ENCODE results near the gene MAPKAP1. TPM values are rescaled to one million over a fixed set of nuclear protein-coding genes. Genes with fewer than 3 reads are reported as not detected.
"Not testable (repeated sequence)": the region's sequence is repeated elsewhere in the genome, so short reads cannot be mapped to it uniquely, and the experiment has no call there.

MAPKAP1 gene
- polyA plus RNA-seq, 3 donors, result 78.0 to 85.6 (median 81.3) TPM

DNA sequence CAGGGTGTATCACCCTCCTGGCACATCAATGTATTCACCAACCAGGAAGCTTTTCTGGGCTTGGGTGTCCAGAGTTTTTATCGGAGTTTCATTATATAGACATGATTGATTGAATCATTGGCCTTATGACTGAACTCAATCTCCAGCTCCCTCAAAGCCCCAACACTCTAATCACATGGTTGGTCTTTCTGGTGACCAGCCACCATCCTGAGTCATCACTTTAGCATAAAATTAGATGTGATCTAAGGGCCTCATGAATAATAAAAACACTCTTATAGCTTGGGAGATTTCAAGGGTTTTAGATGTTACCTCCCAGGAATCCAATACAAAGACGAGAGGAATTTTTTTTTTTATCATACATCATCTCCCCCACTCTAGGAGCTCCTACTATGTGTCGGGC is 32.4 kb upstream of the MAPKAP1 start:
- DNase-seq (ENCODE audit: low read depth in 3 of 3, low spot score in 2 of 3), result no peak

- no peak for DNase-seq (ENCODE audit: low read depth in 3 of 3, low spot score in 2 of 3)
These were observed 25.6 kb upstream of the MAPKAP1 start for GRCh38 chr9:125732562-125732961.

GRCh38 chr9:125730168-125730567 is 23.2 kb upstream of the MAPKAP1 start:
- no peak for DNase-seq (ENCODE audit: low read depth in 3 of 3, low spot score in 2 of 3)

- no peak for DNase-seq (ENCODE audit: low read depth in 3 of 3, low spot score in 2 of 3)
These were observed 19.6 kb upstream of the MAPKAP1 start for GRCh38 chr9:125726456-125727132.

DNA sequence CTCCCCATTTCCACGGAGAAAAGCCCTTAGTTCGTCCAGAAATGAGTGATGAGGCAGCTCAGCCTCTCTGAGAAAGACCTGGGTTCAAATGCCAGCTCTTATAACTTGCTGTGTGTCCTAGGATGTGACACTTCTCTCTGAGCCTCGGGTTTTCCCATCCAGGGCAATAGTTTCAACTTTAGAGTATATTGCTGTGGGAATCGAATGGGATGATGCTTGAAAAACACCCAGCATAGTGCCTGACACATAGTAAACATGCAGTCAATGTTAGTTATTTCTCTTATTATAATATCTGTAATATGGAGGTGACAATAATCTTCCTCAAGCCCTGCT is 430 bp upstream of the MAPKAP1 start:
- DNase-seq (ENCODE audit: low read depth in 3 of 3, low spot score in 2 of 3), result no peak

DNA sequence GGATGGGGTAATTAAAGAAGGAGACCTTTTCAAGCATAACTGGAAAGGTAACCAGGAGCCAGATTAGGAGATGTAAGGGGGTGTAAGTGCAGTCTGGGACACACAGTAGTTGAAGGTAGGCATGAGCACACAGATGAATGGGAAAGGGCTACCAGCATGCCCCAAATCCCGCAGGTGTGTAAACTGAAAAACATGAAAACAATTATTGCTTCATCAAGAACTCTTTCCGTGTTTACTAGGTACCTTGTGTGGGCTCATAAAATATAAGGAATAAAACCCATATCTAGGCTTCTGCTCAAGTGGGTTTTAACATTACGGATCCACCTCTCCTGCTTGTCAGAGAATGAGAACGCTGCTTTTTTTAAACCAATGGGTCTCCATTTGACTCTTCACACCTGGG is 1.1 kb downstream of the MAPKAP1 start:
- DNase-seq (ENCODE audit: low read depth in 3 of 3, low spot score in 2 of 3), result no peak

GRCh38 chr9:125703662-125704061 is 3.3 kb downstream of the MAPKAP1 start:
- DNase-seq (ENCODE audit: low read depth in 3 of 3, low spot score in 2 of 3), result no peak

DNA sequence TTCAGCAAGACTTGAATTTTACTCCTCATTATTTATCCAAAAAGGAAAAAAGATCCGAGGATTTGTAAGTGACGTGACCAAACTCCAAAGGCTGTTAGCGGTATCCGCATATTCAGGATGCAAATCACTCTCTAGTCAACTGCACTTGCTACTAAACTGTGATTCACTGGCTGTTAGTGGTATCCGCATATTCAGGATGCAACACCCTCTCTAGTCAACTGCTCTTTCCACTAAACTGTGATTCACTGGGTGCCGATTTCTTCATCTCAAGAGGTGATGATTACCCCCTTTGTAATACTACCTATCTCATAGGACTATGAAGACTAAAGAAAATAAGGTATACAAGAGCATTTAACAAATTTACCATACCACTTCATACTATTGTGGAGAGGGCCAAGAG is 5.7 kb downstream of the MAPKAP1 start:
- no peak for DNase-seq (ENCODE audit: low read depth in 3 of 3, low spot score in 2 of 3)

DNA sequence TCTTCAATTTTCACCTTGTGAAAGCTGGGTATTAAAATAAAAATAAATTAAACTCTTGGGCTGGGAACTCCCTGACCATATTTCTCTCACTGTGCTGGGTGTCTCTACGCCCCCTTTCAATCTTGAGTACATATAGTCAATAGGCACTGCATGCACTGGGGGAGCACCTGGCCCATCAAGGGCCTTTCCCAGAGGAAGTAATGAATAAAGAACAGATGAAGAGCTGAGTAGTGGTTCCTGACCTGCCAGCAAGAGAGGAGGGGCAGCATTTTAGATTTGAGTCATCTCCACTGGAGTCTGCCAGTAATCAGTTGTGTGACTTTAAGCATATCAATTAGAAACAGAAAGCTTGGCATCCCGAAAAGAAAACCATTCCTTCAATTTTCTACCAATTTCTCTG is 6.2 kb downstream of the MAPKAP1 start:
- no peak for DNase-seq (ENCODE audit: low read depth in 3 of 3, low spot score in 2 of 3)

GRCh38 chr9:125699870-125700269 is 7.1 kb downstream of the MAPKAP1 start:
- DNase-seq (ENCODE audit: low read depth in 3 of 3, low spot score in 2 of 3), result no peak

DNA sequence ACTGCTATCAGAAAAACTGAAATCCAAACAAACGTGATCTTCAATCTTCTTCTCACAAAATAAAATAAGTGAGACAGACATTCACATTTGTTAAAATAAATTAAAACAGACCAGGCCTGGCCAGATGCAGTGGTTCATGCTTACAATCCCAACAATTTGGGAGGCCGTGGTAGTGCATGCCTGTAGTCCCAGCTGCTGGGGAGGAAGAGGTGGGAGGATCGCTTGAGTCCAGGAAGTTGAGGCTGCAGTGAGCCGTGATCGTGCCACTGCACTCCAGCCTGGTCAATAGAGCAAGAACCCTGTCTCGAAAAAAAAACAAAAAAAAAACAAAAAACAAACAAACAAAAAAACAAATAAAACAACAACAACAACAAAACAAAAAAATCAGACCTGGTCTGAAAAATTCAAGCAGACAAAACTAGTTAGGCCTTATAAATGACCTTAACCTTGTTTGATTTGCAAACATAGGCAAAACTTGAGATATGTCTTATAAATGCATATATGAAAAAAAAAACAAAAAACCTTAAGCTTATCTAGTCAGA is 10.8 kb downstream of the MAPKAP1 start:
- DNase-seq (ENCODE audit: low read depth in 3 of 3, low spot score in 2 of 3), result no peak

- DNase-seq (ENCODE audit: low read depth in 3 of 3, low spot score in 2 of 3), result not testable (repeated sequence)
These were observed 11.5 kb downstream of the MAPKAP1 start for GRCh38 chr9:125695548-125695947.

DNA sequence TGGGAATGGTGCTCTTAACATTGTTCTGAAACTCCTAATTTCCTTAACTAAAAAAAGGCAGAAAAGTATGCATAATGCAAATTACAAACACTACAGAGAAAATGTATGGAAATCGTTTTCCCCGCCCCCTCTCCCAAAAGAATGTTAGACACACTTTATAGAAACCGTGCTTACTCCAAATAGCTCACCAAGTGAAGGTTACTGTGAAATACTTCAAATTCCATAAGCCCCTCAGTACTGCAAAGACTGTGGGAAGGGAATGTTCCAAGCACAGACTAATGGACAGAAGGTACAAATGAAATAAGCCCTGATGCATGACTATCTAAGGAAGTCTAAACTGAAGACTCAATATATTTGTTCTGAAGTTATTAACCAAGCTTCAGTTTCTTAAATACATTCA is 12.5 kb downstream of the MAPKAP1 start:
- DNase-seq (ENCODE audit: low read depth in 3 of 3, low spot score in 2 of 3), result no peak

DNA sequence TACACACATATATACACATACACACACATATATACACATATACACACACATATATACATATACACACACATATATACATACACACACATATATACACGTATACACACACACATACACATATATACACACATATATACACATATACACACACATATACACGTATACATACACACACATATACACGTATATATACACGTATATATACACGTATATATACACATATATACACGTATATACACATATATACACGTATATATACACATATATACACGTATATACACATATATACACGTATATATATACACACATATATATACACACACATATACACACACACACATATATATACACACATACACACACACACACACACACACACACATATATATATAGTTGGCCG is 13.5 kb downstream of the MAPKAP1 start:
- not testable (repeated sequence) for DNase-seq (ENCODE audit: low read depth in 3 of 3, low spot score in 2 of 3)

GRCh38 chr9:125691869-125692268 is 15.1 kb downstream of the MAPKAP1 start:
- no peak for DNase-seq (ENCODE audit: low read depth in 3 of 3, low spot score in 2 of 3)

GRCh38 chr9:125690679-125691078 is 16.3 kb downstream of the MAPKAP1 start:
- no peak for DNase-seq (ENCODE audit: low read depth in 3 of 3, low spot score in 2 of 3)

GRCh38 chr9:125687163-125687863 is 19.7 kb downstream of the MAPKAP1 start:
- no peak for DNase-seq (ENCODE audit: low read depth in 3 of 3, low spot score in 2 of 3)

DNA sequence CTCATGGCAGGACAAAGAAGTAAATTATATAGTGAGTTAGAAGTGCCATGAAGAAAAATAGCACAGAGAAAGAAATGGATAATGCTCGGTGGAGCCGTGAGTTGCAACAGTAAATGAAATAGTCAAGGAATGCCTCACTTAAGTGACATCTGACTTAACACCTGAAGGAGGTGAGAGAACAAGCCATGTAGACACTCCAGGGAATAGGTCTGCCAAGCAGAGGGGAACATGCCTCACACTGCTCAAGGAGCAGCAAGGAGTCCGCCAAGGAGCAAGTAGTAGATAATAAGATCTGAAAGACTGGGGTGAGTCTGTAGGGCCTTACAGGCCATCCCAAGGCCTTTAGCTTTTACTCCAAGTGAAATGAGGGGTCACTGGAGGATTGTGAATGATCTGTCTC is 21.8 kb downstream of the MAPKAP1 start:
- no peak for DNase-seq (ENCODE audit: low read depth in 3 of 3, low spot score in 2 of 3)

DNA sequence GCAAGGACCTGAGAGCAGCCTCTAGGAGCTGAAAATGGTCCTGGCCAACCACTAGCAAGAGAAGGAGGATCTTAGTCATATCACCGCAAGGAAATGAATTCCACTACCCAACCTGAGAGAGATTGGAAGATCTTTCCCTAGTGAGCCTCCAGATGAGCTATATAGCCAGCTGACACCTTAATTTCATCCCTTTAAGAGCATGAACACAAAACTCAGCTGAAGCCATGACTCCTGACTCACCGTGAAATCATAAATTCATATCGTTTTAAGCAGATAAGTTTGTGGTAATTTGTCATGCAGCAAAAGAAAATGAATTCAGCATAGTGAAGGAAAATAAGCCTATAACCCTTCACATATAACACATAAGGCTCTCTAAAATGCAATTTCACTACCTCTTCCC is 23.5 kb downstream of the MAPKAP1 start:
- DNase-seq (ENCODE audit: low read depth in 3 of 3, low spot score in 2 of 3), result no peak

GRCh38 chr9:125682340-125682739 is 24.7 kb downstream of the MAPKAP1 start:
- no peak for DNase-seq (ENCODE audit: low read depth in 3 of 3, low spot score in 2 of 3)

- DNase-seq (ENCODE audit: low read depth in 3 of 3, low spot score in 2 of 3), result no peak
These were observed 25.4 kb downstream of the MAPKAP1 start for GRCh38 chr9:125681657-125682056.

GRCh38 chr9:125681086-125681622 is 25.9 kb downstream of the MAPKAP1 start:
- DNase-seq (ENCODE audit: low read depth in 3 of 3, low spot score in 2 of 3), result no peak
